ENCODE data around the gene SLC30A5.

DNA sequence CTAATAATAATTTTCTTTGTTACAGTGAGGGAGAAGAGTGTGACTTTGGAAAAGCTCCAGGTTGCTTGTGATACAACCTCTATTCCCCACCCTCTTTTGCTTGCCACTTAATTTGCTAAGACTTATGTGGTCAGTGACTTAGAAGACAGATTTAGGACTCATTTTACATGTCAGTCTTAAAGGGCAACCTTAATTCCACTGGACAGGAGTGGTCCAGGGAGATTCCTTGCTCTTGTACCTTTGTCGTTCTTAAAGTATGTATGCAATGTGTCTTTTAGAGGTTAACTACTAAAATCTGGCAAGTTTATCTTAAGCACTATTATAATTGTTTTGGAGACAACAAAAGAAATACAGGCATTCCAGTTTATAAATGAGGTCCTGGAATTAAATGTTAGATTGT, 20.0 kb downstream of the SLC30A5 start:
- TF ChIP-seq EP300 (IDR thresholded peaks at IDR 0.05) (no peak), RFX5 (IDR thresholded peaks at IDR 0.05) (no peak), NPAS2 (CRISPR knock-in tag; IDR thresholded peaks at IDR 0.05; ENCODE audit: borderline replicate concordance) (no peak), MAZ (IDR thresholded peaks at IDR 0.05; ENCODE audit: borderline replicate concordance, low read depth, low read length) (no peak), BCL3 (IDR thresholded peaks at IDR 0.05) (no peak)
- TF ChIP-seq, protein P1, sequence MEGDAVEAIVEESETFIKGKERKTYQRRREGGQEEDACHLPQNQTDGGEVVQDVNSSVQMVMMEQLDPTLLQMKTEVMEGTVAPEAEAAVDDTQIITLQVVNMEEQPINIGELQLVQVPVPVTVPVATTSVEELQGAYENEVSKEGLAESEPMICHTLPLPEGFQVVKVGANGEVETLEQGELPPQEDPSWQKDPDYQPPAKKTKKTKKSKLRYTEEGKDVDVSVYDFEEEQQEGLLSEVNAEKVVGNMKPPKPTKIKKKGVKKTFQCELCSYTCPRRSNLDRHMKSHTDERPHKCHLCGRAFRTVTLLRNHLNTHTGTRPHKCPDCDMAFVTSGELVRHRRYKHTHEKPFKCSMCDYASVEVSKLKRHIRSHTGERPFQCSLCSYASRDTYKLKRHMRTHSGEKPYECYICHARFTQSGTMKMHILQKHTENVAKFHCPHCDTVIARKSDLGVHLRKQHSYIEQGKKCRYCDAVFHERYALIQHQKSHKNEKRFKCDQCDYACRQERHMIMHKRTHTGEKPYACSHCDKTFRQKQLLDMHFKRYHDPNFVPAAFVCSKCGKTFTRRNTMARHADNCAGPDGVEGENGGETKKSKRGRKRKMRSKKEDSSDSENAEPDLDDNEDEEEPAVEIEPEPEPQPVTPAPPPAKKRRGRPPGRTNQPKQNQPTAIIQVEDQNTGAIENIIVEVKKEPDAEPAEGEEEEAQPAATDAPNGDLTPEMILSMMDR (IDR thresholded peaks at IDR 0.05), result no peak

All from A549 (cell line).